ENCODE measurements around the gene PXK. TPM values are rescaled to one million over a fixed set of nuclear protein-coding genes. Genes with fewer than 3 reads are reported as not detected.
"Not testable (repeated sequence)": the region's sequence is repeated elsewhere in the genome, so short reads cannot be mapped to it uniquely, and the experiment has no call there.

The PXK gene
- total RNA-seq, 1 donor from 2014 or later, result 38.2 TPM

DNA sequence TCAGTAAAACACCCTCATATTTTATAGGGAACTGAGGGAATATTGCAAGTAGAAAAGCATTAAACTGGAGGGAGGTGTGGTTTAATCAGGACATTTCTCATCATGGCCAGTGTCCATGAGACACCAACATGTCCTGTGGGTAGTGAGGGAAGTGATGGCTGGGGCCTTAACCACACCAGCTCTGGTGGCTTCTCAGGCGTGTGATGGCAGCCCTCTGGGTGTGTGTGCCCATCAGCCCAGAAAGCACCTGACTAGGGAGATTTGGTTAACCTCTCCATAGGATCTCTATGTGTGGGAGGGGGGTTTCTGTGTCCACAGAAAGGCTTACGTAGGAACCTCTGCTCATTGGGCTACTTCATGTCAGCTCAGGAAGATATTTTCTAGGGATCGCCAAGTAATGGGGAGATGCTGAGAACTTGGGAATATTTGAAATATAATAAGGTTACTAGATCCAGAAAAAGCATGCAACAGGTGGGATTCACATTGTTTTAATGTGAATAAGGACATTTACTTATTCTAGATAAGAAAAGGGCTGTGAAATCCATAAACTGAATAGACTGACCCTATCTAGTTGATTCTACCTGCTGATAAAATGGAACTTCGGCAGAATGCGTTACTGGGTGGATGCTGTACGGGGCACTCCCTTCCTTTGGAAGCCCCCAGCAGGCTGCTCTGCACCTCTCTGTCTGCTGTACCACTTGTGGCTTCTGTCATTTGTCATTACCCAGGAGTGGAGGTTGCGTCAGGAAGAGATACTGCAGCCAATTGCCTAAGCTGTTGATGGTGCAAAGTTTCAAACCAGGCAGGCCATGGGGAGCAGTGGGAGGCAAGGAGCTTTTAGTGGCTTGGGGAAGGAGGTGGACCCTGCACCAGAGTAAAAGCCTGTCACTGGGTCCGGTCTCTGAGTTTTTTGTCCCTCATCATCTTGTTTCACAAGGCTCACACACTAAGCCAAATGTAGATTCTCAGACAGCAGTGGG lies 79.4 kb downstream of the PXK start:
- intact Hi-C loops (cut with micrococcal nuclease), result no loop called here

DNA sequence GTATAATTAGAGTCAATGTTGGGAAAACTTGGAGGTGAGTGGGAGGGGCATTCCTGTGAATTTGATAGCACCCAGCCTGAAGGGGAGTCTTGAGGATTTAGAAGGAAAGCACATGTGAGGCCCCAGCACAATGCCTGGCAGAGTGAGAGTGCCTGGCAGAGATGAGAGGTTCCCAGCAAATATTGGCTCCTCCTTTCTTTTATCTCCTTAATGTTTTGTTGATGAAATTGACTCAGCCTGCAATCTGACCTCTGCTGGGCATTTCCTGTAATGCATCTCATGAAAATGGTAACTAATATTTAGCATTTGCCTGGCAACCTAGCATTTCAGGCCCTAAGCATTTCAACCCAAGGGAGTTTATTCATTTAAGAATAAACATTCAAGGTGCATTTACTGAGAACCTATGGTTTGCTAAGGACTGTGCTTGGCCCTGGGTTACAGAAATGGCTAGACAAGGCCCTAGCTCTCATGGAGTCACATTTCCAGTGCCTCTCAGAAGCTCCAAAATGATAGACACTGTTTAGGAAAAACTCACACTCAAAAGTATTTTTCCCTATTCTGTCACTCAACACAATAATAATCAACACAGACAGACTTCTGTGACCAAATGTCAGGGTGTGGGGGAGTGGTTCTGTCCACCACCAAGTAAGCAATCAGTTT lies 82.0 kb downstream of the PXK start:
- intact Hi-C loops (cut with micrococcal nuclease), result loop anchor here (1.0 kb wide), 6 partner anchors 60 to 227 kb away; partner anchors contain the start of genes HTD2 and RPP14

DNA sequence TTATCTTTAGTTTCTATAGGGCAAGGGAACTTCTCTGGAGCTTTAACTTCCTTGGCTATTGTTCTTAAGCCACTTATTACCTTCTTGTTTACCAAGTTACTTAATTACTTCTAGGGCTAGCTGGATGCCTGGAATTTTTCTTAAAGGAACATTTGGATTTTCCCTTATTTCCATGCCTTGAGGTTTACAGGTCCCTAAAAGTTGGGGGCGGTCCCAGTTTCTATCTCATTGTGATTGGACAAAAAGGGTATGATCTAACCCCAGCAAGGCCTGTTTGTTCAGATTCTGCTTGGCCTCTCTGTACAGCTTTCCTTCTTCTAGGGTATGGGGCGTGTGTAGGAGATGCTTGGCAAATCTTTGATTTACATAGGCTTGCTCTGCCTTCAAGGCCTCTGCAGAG lies 83.5 kb downstream of the PXK start:
- intact Hi-C loops (cut with micrococcal nuclease), result no loop called here

DNA sequence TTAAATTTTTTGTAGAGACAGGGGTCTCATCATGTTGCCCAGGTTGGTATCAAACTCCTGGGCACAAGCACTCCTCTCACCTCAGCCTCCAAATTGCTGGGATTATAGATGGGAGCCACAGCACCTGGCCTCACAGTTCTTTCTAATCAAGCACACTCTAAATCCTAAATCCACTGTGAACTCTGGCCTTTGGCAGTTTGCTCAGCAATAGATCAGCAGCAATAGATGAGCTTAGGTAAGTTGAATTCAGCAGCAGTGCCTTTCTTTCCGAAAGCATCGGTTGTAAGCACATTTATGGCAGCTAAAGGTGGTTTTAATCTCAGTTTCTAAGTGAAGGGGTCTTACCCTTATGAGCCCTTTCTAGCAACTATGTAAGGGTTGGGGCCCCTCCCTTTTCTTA lies 84.4 kb downstream of the PXK start:
- intact Hi-C loops (cut with micrococcal nuclease), result no loop called here

DNA sequence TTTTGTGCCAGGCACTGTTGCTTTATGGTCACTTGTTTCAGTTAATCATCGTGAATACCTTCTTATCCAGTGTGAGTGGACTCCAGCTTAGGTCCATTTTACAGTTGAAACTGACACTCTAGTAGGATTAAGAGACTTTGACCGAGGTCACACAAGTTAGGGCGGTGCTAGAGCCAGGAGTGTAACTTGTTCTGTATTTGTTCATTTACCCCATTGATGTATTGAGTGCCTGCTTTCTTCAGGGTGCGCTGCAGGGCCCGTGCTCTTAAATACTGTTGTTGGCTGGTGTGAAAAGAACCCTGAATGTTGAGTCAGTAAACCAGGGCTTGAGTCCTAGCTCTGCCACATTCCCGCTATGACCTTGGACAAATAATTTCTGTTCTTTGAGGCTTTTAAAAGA lies 85.5 kb downstream of the PXK start:
- intact Hi-C loops (cut with micrococcal nuclease), result no loop called here

DNA sequence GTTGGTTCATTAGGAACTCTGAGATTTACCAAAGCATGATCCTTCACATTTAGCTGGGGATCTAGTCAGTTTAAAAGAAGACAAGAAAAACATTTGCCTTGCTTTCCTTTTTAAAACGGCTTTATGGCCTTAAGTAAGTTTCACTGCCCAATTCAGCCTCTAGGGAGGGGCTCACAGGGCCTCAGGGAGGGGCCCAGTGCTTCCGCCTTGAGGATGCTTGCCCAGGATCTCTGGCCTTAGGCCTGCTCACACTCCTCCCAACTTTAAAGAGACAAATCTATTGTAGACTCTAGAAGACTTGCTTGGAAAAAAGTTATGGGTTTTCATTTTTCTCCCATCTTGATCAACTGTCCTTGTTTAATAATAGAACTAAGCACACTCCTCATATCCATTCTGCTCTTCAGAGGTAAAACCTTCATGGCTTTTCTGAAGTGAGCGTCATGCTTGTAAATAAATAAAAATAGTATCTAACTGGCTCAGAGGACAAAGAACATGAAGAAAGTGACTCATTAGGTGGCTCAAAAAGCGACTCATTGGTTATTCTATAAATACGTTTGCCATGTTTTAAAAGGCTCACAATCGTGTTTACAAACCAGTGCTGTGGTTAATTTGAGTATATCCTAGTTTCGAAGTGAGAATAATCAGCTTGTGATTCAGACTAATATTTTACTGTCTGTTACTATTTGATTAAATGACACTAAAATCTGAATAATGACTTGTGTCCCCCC lies 87.3 kb downstream of the PXK start:
- intact Hi-C loops (cut with micrococcal nuclease), result no loop called here

DNA sequence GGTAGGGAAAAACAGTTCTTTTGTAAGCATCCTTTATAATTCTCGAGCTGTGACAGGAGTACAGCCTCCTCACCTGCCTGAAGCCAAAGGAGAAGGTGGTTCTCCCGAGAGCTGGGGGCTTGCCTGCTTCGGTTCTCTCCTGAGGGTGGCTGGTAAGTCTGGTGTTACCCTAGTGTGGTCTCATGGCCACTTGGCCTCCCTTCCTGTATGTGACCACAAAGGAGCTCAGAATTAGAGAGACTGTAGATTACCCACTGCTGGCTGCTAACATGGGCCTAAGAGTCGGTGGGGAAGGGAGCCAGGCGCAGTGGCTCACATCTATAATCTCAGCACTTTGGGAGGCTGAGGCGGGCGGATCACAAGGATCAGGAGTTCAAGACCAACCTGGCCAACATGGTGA lies 88.3 kb downstream of the PXK start:
- intact Hi-C loops (cut with micrococcal nuclease), result no loop called here

DNA sequence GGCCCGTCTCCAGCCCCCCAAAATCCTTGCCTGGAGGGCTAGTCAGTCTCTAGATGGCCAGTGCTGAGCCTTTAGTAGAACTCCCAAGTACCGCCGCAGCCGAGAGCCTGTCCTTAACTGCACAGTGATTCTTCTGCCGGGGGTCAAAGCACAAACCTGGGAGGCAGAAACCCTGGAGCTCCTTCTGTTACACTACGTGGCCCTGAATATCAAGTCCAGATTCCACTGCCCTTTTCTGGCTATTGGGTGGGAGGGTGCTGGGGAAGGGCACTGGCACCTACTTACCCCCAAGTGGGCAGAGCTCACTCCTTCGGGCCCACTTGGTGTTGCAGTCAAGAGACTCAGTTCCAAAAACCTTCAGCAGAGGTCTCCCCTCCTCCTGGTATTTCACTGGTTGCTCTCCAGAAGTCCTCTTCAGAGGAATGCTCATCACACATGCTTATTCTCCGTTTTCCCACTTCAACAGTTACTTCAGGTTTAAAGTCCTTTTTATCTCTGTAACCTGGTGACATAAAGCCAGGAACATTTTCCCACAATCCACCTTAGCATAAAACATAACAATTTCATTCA lies 90.1 kb downstream of the PXK start:
- intact Hi-C loops (cut with micrococcal nuclease), result no loop called here

DNA sequence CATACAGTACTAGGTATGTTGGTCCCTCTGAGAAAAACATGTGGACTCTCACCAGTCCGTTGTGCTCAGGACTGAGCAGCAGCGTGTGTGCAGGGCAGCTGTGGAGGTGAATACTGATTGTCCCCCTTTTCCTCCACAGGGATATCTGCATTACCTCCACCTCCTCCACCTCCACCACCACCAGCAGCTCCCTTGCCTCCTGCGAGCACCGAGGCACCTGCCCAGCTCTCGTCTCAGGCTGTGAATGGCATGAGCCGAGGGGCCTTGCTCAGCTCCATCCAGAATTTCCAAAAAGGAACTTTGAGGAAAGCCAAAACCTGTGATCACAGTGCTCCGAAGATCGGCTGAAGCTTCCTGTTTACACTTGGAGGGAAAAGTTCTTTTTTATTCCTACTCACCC lies 91.9 kb downstream of the PXK start:
- intact Hi-C loops (cut with micrococcal nuclease), result no loop called here

DNA sequence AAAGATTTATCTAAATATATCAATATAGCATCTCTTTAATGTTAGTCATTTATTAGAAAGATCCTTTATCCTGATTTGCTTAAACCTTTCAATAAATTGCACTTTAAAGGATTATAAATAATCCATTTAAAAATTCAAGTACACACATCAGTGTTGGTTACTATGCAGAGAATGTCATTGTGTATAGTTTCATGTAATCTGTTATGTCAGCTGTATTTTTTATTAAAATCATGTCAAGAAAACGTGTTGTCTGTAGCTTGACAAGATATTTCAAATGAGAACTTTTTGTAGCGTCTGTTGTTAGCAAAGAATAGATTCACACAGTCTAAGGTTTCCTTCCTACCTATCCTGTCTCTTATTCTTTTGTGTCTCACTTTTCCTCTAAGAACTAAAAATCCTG lies 93.1 kb downstream of the PXK start:
- intact Hi-C loops (cut with micrococcal nuclease), result no loop called here

DNA sequence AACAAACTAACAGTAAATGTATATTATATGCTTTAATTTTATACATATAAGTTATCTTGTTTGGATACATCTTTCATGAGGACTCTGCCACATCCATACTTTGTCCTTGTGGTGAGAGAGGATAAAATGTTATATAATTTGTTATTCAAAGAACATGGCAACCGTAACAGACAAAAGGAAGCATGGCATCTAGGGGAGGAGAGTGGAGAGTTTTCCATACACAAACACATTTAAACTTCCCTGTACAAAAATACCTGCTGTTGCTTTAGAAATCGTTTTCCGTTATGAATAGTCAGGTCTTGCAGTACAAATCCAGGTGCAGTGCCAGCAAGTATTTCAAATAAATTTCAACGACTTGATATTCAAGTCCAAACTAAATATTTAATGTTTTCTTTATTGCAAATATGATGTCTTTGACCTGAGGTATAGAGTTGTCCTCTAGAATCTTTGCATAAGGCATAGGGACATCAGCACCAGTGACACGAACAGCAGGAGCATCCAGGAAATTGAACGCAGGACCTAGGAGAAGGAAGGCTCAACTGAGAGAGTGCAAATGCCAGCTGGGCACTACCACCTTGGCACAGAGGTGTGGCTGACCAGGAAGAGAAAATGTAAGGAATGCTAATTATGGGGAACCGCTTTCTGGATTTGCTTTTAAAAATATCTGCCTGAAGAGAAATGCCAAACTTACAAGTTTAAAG lies 95.1 kb downstream of the PXK start:
- intact Hi-C loops (cut with micrococcal nuclease), result no loop called here

DNA sequence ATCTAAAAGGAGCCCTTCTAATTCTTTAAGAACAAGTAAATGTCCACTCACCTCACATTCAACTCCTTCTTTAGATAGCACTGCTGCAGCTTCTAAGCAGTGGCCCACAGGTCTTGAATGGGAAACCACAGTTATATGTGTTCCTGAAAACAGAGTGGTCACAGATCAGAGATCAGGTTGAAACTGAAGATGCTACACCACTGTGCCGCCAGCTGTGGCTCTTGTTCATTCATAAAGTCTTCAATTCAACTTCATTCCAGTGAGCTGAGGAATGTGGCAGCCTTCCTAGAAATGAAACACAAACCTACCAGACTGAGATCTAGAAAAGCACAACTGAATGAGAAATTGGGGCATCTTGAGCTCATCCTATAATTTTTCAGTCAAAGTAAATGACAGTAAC lies 97.0 kb downstream of the PXK start:
- intact Hi-C loops (cut with micrococcal nuclease), result loop anchor here (5.0 kb wide), 1 partner anchor 97 kb away; the partner anchor contains the start of gene PXK

DNA sequence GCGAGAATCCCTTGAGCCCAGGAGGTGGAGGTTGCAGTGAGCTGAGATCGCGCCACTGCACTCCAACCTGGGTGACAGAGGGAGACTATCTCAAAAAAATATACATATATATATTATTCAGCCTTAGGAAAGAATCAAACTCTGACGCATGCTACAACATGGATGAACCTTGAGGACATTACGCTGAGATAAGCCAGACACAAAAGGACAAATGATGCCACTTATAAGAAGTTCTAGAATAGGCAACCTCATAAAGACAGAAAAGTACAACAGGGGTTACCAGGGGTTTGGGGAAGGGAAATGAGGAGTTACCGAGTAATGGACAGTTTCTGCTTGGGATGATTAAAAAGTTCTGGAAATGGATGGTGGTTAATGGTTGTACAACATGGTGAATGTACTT lies 100.2 kb downstream of the PXK start:
- intact Hi-C loops (cut with micrococcal nuclease), result loop anchor here (1.0 to 5.0 kb wide), 7 partner anchors 38 to 196 kb away; partner anchors contain the start of genes ABHD6, HTD2, PXK and RPP14

DNA sequence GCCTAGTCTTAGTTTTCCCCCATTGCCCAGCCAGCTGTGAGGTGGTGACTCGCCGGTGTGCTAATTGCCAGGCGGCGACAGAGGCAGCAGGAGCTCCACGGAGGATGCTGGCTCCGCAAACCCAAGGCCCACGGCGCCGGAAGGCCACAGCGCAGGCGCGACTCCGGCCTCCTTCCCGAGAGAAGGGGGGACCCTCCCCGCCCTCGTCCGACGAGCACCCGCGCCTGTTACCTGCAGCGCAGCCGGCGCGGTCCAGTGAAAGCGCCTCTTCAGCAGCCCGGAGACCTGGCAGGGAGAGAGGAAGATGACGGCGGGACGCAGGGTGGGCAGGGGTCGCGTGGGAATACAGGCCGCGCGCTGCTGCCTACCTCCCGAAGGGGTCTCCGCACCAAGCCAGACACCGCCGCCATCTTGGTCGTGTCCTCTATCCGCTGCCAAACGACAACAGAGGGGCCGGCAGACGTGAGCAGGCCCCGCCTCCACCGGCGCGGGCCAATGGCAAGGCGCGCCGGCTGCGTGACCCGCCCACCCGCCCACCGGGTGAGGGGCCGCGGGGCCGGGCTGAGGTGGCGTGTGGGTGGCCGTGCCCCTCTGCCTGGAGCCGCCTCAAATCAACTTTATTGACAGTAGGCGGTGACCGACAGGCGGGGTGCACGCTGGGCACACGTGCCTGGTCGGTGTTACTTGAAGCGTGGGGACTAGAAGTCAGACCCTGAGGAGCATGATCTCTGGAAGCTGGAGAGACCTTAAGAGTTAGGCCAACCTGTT lies 100.9 kb downstream of the PXK start, which contains the start of gene PDHB:
TSS of gene PDHB (minus strand) at position 433 of the 768 bp plus-strand sequence. CDS start at position 410, 23 bp downstream.
- intact Hi-C loops (cut with micrococcal nuclease), result loop anchor here (1.0 to 5.0 kb wide), 7 partner anchors 38 to 196 kb away; partner anchors contain the start of genes ABHD6, HTD2, PXK and RPP14

DNA sequence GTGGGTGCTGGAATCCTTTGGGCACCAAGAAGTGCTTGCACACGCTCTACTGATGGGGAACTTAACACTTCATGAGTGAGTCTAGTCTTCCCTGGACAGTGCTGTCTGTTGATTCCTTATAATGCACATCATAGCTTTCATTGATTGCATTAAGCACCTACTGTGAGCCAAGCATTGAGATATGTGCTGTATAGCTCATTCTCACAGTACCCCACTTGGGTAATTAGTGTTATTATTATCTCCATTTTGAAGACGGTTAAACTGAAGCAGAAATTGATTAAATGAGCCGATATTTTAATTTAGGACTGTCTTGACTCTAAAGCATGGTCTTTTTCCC lies 101.4 kb downstream of the PXK start:
- intact Hi-C loops (cut with micrococcal nuclease), result loop anchor here (5.0 kb wide), 1 partner anchor 102 kb away; the partner anchor contains the start of gene PXK

DNA sequence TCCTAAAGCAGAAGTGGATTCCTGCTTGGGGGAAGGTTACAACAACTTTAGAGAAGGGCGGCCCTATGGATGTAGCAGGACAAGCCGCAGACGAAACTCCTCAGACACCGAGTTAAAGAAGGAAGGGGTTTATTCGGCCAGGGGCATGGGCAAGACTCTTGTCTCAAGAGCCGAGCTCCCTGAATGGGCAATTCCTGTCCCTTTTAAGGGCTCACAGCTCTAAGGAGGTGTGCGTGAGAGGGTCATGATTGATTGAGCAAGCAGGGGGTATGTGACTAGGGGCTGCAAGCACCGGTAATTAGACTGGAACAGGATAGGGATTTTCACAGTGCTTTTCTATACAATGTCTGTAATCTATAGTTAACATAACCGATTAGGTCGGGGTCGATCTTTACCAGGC lies 101.8 kb downstream of the PXK start:
- intact Hi-C loops (cut with micrococcal nuclease), result loop anchor here (5.0 kb wide), 1 partner anchor 102 kb away; the partner anchor contains the start of gene PXK

DNA sequence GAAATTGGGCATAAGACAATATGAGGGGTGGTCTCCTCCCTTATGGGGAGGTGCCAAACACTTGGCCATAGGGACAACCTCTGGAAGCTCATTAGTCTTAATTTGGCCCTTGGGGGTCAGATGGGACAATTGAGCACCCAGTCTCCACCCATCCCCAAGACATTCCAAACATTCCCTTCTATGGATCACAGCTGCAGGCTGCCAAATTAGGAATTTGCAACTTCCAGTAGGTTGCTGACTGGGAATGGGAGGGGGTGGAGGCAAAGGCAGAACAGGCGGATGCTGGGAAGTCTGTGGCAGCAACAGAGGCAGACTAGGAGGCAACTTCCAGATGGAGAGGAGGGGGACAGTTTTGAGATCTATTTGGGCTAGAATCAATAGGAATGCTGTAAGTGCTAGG lies 102.3 kb downstream of the PXK start:
- intact Hi-C loops (cut with micrococcal nuclease), result loop anchor here (5.0 kb wide), 1 partner anchor 103 kb away; the partner anchor contains the start of gene PXK

DNA sequence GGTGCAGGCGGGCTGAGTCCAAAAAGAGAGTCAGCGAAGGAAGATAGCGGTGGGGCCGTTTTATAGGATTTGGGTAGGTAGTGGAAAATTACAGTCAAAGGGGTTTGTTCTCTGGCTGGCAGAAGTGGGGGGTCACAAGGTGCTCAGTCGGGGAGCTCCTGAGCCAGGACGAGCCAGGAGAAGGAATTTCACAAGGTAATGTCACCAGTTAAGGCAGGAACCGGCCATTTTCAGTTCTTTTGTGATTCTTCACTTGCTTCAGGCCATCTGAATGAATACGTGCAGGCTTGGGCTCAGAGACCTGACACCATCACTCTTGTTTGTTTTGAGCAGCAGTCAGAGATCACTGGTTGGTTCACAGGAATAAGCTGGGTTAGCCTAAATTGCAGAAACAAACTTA lies 104.6 kb downstream of the PXK start:
- intact Hi-C loops (cut with micrococcal nuclease), result not testable (repeated sequence)

DNA sequence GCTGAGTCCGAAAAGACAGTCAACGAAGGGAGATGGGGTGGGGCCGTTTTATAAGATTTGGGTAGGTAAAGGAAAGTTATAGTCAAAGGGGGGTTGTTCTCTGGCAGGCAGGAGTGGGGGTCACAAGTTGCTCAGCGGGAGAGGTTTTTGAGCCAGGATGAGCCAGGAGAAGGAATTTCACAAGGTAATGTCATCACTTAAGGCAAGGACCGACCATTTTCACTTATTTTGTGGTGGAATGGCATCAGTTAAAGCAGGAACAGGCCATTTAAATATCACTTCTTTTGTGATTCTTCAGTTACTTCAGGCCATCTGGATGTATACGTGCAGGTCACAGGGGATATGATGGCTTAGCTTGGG lies 108.3 kb downstream of the PXK start:
- intact Hi-C loops (cut with micrococcal nuclease), result not testable (repeated sequence)

Data from T-helper 2 cell treated with Interferon-gamma antibody and Interleukin-4, amounts not matched to agents 100 ng/mL and 5 ng/mL, for 36 hours (primary cell).